ENCODE results near the gene CD46. TPM values are rescaled to one million over a fixed set of nuclear protein-coding genes. Genes with fewer than 3 reads are reported as not detected.
A peak's percentile ranks its signal among the peaks of the same experiment; 100 is the strongest.

The CD46 gene
- total and polyA plus RNA-seq, 7 experiments from 2014 or later = 109 to 216 (median 127) TPM

- ChIA-PET POLR2A (no interaction called here), CTCF (interaction anchor here (0.7 to 1.1 kb wide), 2 partner anchors 9 to 182 kb away, joined by 3 to 9 read pairs; no protein-coding TSS in a partner anchor)
- Mint-ChIP-seq H3K27me3 (no peaks in the 10 kb centered on the region), H3K36me3 (peaks cover 0 to 29% (median 15%) of the 10 kb centered on the region in 5 donors), H3K4me3 (no peak overlapping the region), H3K4me1 (peaks cover 0 to 5% (median 0%) of the 10 kb centered on the region in 7 donors), H3K9me3 (peaks cover 0 to 4% (median 0%) of the 10 kb centered on the region in 11 donors), H3K27ac (peak overlapping the region in 1 of 9 donors; percentile 8)
- H3K4me3 ChIP-seq (ENCODE audit: low read length) = no peak overlapping the region
- intact Hi-C loops (cut with micrococcal nuclease) = no loop called here
- no peak overlapping the region for H3K27ac ChIP-seq (ENCODE audit: low read depth, low read length)
- no peaks in the 10 kb centered on the region for H3K4me1 ChIP-seq (ENCODE audit: control insufficient read depth in 2 of 2, insufficient read depth in 2 of 2, low read length in 2 of 2)
- H3K9me3 ChIP-seq (ENCODE audit: control insufficient read depth in 2 of 3, low read length in 3 of 3) = no peaks in the 10 kb centered on the region
- DNase-seq (no peak), ATAC-seq (no peak)
- no peaks in the 10 kb centered on the region for H3K27me3 ChIP-seq (ENCODE audit: control insufficient read depth in 2 of 2, insufficient read depth in 2 of 2, low read length in 2 of 2)
- H3K36me3 ChIP-seq (ENCODE audit: control insufficient read depth in 2 of 3, insufficient read depth in 3 of 3, low read length in 3 of 3) = peaks cover 0 to 27% (median 12%) of the 10 kb centered on the region in 3 experiments
Measured at GRCh38 chr1:207787776-207788175, 35.9 kb downstream of the CD46 start.

GRCh38 chr1:207789386-207789785 is 37.5 kb downstream of the CD46 start:
- ATAC-seq = no peak
- Histone ChIP-seq H3K36me3 (ENCODE audit: control insufficient read depth in 2 of 3, insufficient read depth in 3 of 3, low read length in 3 of 3) (peaks cover 0 to 25% (median 4%) of the 10 kb centered on the region in 3 experiments), H3K27ac (ENCODE audit: low read depth, low read length) (no peak overlapping the region), H3K4me1 (ENCODE audit: control insufficient read depth in 2 of 2, insufficient read depth in 2 of 2, low read length in 2 of 2) (no peaks in the 10 kb centered on the region), H3K9me3 (ENCODE audit: control insufficient read depth in 2 of 3, low read length in 3 of 3) (no peaks in the 10 kb centered on the region), H3K27me3 (ENCODE audit: control insufficient read depth in 2 of 2, insufficient read depth in 2 of 2, low read length in 2 of 2) (no peaks in the 10 kb centered on the region), H3K4me3 (ENCODE audit: low read length) (no peak overlapping the region)
- DNase-seq = no peak
- intact Hi-C loops (cut with micrococcal nuclease) = no loop called here
- Mint-ChIP-seq H3K4me3 (no peak overlapping the region), H3K36me3 (peaks cover 0 to 25% (median 5%) of the 10 kb centered on the region in 5 donors), H3K27ac (no peak overlapping the region), H3K27me3 (no peaks in the 10 kb centered on the region), H3K4me1 (no peaks in the 10 kb centered on the region), H3K9me3 (peaks cover 0 to 2% (median 0%) of the 10 kb centered on the region in 11 donors)
- CTCF ChIA-PET = no interaction called here
- POLR2A ChIA-PET = interaction anchor here (0.7 kb wide), 1 partner anchor 36 kb away, joined by 3 read pairs; no protein-coding TSS in a partner anchor

- Histone ChIP-seq H3K27me3 (ENCODE audit: control insufficient read depth in 2 of 2, insufficient read depth in 2 of 2, low read length in 2 of 2) (no peaks in the 10 kb centered on the region), H3K27ac (ENCODE audit: low read depth, low read length) (no peak overlapping the region), H3K9me3 (ENCODE audit: control insufficient read depth in 2 of 3, low read length in 3 of 3) (no peaks in the 10 kb centered on the region), H3K4me1 (ENCODE audit: control insufficient read depth in 2 of 2, insufficient read depth in 2 of 2, low read length in 2 of 2) (no peaks in the 10 kb centered on the region), H3K4me3 (ENCODE audit: low read length) (no peak overlapping the region), H3K36me3 (ENCODE audit: control insufficient read depth in 2 of 3, insufficient read depth in 3 of 3, low read length in 3 of 3) (peaks cover 0 to 25% (median 3%) of the 10 kb centered on the region in 3 experiments)
- no peak overlapping the region for H3K4me3 Mint-ChIP-seq
- ATAC-seq = no peak
- H3K36me3 Mint-ChIP-seq = peaks cover 0 to 19% (median 5%) of the 10 kb centered on the region in 5 donors
- no peak for DNase-seq
- CTCF ChIA-PET = no interaction called here
- intact Hi-C loops (cut with micrococcal nuclease) = no loop called here
- no peaks in the 10 kb centered on the region for H3K9me3 Mint-ChIP-seq
- H3K27ac Mint-ChIP-seq = peak overlapping the region in 4 of 9 donors; percentile 52 to 87 (median 65)
- H3K4me1 Mint-ChIP-seq = no peaks in the 10 kb centered on the region
- H3K27me3 Mint-ChIP-seq = no peaks in the 10 kb centered on the region
- POLR2A ChIA-PET = interaction anchor here (0.7 kb wide), 1 partner anchor 37 kb away, joined by 3 read pairs; no protein-coding TSS in a partner anchor
Measured at GRCh38 chr1:207789792-207790787, 38.2 kb downstream of the CD46 start.

GRCh38 chr1:207791290-207791689 is 39.4 kb downstream of the CD46 start:
- Mint-ChIP-seq H3K36me3 (peaks cover 0 to 14% (median 5%) of the 10 kb centered on the region in 5 donors), H3K4me3 (no peak overlapping the region), H3K27ac (peak overlapping the region in 2 of 9 donors; percentile 52 to 60), H3K4me1 (no peaks in the 10 kb centered on the region), H3K9me3 (no peaks in the 10 kb centered on the region), H3K27me3 (no peaks in the 10 kb centered on the region)
- Histone ChIP-seq H3K36me3 (ENCODE audit: control insufficient read depth in 2 of 3, insufficient read depth in 3 of 3, low read length in 3 of 3) (peaks cover 3 to 25% (median 5%) of the 10 kb centered on the region in 3 experiments), H3K27me3 (ENCODE audit: control insufficient read depth in 2 of 2, insufficient read depth in 2 of 2, low read length in 2 of 2) (no peaks in the 10 kb centered on the region), H3K4me3 (ENCODE audit: low read length) (no peak overlapping the region), H3K9me3 (ENCODE audit: control insufficient read depth in 2 of 3, low read length in 3 of 3) (no peaks in the 10 kb centered on the region), H3K4me1 (ENCODE audit: control insufficient read depth in 2 of 2, insufficient read depth in 2 of 2, low read length in 2 of 2) (no peaks in the 10 kb centered on the region), H3K27ac (ENCODE audit: low read depth, low read length) (no peak overlapping the region)
- POLR2A ChIA-PET = interaction anchor here (0.6 kb wide), 1 partner anchor 146 kb away, joined by 3 read pairs; no protein-coding TSS in a partner anchor
- CTCF ChIA-PET = interaction anchor here (0.9 kb wide), 1 partner anchor 81 kb away, joined by 3 read pairs; no protein-coding TSS in a partner anchor
- DNase-seq (no peak), ATAC-seq (no peak)
- intact Hi-C loops (cut with micrococcal nuclease) = no loop called here

- Histone ChIP-seq H3K27ac (ENCODE audit: low read depth, low read length) (no peak overlapping the region), H3K4me1 (ENCODE audit: control insufficient read depth in 2 of 2, insufficient read depth in 2 of 2, low read length in 2 of 2) (peaks cover 6 to 7% of the 10 kb centered on the region in 2 donors), H3K36me3 (ENCODE audit: control insufficient read depth in 2 of 3, insufficient read depth in 3 of 3, low read length in 3 of 3) (peaks cover 3 to 21% (median 5%) of the 10 kb centered on the region in 3 experiments), H3K9me3 (ENCODE audit: control insufficient read depth in 2 of 3, low read length in 3 of 3) (no peaks in the 10 kb centered on the region), H3K27me3 (ENCODE audit: control insufficient read depth in 2 of 2, insufficient read depth in 2 of 2, low read length in 2 of 2) (no peaks in the 10 kb centered on the region), H3K4me3 (ENCODE audit: low read length) (no peak overlapping the region)
- CTCF ChIA-PET = no interaction called here
- Mint-ChIP-seq H3K4me3 (no peak overlapping the region), H3K9me3 (no peaks in the 10 kb centered on the region), H3K4me1 (peaks cover 6 to 13% (median 12%) of the 10 kb centered on the region in 7 donors), H3K36me3 (peaks cover 0 to 14% (median 5%) of the 10 kb centered on the region in 5 donors), H3K27me3 (no peaks in the 10 kb centered on the region), H3K27ac (peak overlapping the region in 6 of 9 donors; percentile 10 to 74 (median 58))
- intact Hi-C loops (cut with micrococcal nuclease) = no loop called here
- DNase-seq = no peak
- no peak for ATAC-seq
- POLR2A ChIA-PET = no interaction called here
Measured at GRCh38 chr1:207793327-207793726, 41.5 kb downstream of the CD46 start.

GRCh38 chr1:207794861-207795260 is 43.0 kb downstream of the CD46 start:
- Mint-ChIP-seq H3K27me3 (no peaks in the 10 kb centered on the region), H3K27ac (peak overlapping the region in 3 of 9 donors; percentile 0 to 45 (median 3)), H3K4me3 (no peak overlapping the region), H3K4me1 (peaks cover 19 to 29% (median 27%) of the 10 kb centered on the region in 7 donors), H3K36me3 (peaks cover 0 to 9% (median 0%) of the 10 kb centered on the region in 5 donors), H3K9me3 (no peaks in the 10 kb centered on the region)
- Histone ChIP-seq H3K27me3 (ENCODE audit: control insufficient read depth in 2 of 2, insufficient read depth in 2 of 2, low read length in 2 of 2) (no peaks in the 10 kb centered on the region), H3K27ac (ENCODE audit: low read depth, low read length) (no peak overlapping the region), H3K9me3 (ENCODE audit: control insufficient read depth in 2 of 3, low read length in 3 of 3) (no peaks in the 10 kb centered on the region), H3K4me3 (ENCODE audit: low read length) (no peak overlapping the region), H3K4me1 (ENCODE audit: control insufficient read depth in 2 of 2, insufficient read depth in 2 of 2, low read length in 2 of 2) (peaks cover 9 to 20% of the 10 kb centered on the region in 2 donors), H3K36me3 (ENCODE audit: control insufficient read depth in 2 of 3, insufficient read depth in 3 of 3, low read length in 3 of 3) (peaks cover 3 to 16% (median 5%) of the 10 kb centered on the region in 3 experiments)
- DNase-seq (no peak), ATAC-seq (no peak)
- intact Hi-C loops (cut with micrococcal nuclease) = loop anchor here (5.0 kb wide), 2 partner anchors 43 to 98 kb away; partner anchors contain the start of gene CD46 (in 1 of the 2)
- ChIA-PET CTCF (interaction anchor here (1.0 kb wide), 2 partner anchors 79 to 168 kb away, joined by 3 read pairs; no protein-coding TSS in a partner anchor), POLR2A (interaction anchor here (1.0 kb wide), 1 partner anchor 19 kb away, joined by 3 read pairs; no protein-coding TSS in a partner anchor)

Data from naive thymus-derived CD4-positive, alpha-beta T cell (primary cell).